ENCODE measurements around the gene CTPS1. TPM values are rescaled to one million over a fixed set of nuclear protein-coding genes. Genes with fewer than 3 reads are reported as not detected.
A peak's percentile ranks its signal among the peaks of the same experiment; 100 is the strongest.

CTPS1 gene
- total and polyA plus RNA-seq, 2 experiments from 2014 or later: 31.8 to 93.9 TPM

- Histone ChIP-seq H3F3A (replicated peaks; ENCODE audit: low read depth) (0 out of 2 replicates have a peak, but pooled peaks cover 3% of the 10 kb centered on the region), H3K4me3 (peak overlapping the region; percentile 86), H3K36me3 (ENCODE audit: insufficient read depth) (peaks cover 24% of the 10 kb centered on the region), H3K27ac (ENCODE audit: low read depth) (no peak overlapping the region), H3K4me1 (ENCODE audit: insufficient read depth) (peaks cover 24% of the 10 kb centered on the region), H2AFZ (no peak overlapping the region), H4K20me1 (replicated peaks; ENCODE audit: insufficient read depth) (peaks cover 33% of the 10 kb centered on the region), H3K9me2 (ENCODE audit: insufficient read depth) (no peaks in the 10 kb centered on the region), H3K27me3 (ENCODE audit: insufficient read depth) (no peaks in the 10 kb centered on the region), H3K79me2 (replicated peaks; ENCODE audit: insufficient read depth) (peaks cover 54% of the 10 kb centered on the region), H3K4me2 (peak overlapping the region; percentile 95)
- Mint-ChIP-seq H3K27me3 (ENCODE audit: insufficient read depth, low read depth, poor library complexity) (peaks cover 8% of the 10 kb centered on the region), H3K4me1 (peaks cover 21% of the 10 kb centered on the region), H3K4me3 (peak overlapping the region; percentile 86), H3K27ac (peak overlapping the region; percentile 87), H3K9me3 (no peaks in the 10 kb centered on the region), H3K36me3 (ENCODE audit: low read depth) (peaks cover 34% of the 10 kb centered on the region)
- ATAC-seq (peak; percentile 3), DNase-seq (ENCODE audit: low spot score) (peak; percentile 39)
- no peak for TF ChIP-seq EZH2 (IDR thresholded peaks at IDR 0.05; ENCODE audit: low read depth, unreplicated experiment)
- TF ChIP-seq NANOG (IDR thresholded peaks at IDR 0.05; ENCODE audit: borderline replicate concordance): no peak
- no peak for TF ChIP-seq CREB1 (CRISPR knock-in tag; IDR thresholded peaks at IDR 0.05; ENCODE audit: low read depth)
- TF ChIP-seq STAT1 (IDR thresholded peaks at IDR 0.05; ENCODE audit: unreplicated experiment): no peak
- TF ChIP-seq, protein P1, sequence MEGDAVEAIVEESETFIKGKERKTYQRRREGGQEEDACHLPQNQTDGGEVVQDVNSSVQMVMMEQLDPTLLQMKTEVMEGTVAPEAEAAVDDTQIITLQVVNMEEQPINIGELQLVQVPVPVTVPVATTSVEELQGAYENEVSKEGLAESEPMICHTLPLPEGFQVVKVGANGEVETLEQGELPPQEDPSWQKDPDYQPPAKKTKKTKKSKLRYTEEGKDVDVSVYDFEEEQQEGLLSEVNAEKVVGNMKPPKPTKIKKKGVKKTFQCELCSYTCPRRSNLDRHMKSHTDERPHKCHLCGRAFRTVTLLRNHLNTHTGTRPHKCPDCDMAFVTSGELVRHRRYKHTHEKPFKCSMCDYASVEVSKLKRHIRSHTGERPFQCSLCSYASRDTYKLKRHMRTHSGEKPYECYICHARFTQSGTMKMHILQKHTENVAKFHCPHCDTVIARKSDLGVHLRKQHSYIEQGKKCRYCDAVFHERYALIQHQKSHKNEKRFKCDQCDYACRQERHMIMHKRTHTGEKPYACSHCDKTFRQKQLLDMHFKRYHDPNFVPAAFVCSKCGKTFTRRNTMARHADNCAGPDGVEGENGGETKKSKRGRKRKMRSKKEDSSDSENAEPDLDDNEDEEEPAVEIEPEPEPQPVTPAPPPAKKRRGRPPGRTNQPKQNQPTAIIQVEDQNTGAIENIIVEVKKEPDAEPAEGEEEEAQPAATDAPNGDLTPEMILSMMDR (conservative IDR thresholded peaks at IDR 0.05; ENCODE audit: low read depth in 2 of 2): no peak
- TF ChIP-seq, protein P2, sequence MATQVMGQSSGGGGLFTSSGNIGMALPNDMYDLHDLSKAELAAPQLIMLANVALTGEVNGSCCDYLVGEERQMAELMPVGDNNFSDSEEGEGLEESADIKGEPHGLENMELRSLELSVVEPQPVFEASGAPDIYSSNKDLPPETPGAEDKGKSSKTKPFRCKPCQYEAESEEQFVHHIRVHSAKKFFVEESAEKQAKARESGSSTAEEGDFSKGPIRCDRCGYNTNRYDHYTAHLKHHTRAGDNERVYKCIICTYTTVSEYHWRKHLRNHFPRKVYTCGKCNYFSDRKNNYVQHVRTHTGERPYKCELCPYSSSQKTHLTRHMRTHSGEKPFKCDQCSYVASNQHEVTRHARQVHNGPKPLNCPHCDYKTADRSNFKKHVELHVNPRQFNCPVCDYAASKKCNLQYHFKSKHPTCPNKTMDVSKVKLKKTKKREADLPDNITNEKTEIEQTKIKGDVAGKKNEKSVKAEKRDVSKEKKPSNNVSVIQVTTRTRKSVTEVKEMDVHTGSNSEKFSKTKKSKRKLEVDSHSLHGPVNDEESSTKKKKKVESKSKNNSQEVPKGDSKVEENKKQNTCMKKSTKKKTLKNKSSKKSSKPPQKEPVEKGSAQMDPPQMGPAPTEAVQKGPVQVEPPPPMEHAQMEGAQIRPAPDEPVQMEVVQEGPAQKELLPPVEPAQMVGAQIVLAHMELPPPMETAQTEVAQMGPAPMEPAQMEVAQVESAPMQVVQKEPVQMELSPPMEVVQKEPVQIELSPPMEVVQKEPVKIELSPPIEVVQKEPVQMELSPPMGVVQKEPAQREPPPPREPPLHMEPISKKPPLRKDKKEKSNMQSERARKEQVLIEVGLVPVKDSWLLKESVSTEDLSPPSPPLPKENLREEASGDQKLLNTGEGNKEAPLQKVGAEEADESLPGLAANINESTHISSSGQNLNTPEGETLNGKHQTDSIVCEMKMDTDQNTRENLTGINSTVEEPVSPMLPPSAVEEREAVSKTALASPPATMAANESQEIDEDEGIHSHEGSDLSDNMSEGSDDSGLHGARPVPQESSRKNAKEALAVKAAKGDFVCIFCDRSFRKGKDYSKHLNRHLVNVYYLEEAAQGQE (IDR thresholded peaks at IDR 0.05; ENCODE audit: unreplicated experiment): no peak
These were observed 1.1 kb downstream of the CTPS1 start for GRCh38 chr1:40980453-40981121.

DNA sequence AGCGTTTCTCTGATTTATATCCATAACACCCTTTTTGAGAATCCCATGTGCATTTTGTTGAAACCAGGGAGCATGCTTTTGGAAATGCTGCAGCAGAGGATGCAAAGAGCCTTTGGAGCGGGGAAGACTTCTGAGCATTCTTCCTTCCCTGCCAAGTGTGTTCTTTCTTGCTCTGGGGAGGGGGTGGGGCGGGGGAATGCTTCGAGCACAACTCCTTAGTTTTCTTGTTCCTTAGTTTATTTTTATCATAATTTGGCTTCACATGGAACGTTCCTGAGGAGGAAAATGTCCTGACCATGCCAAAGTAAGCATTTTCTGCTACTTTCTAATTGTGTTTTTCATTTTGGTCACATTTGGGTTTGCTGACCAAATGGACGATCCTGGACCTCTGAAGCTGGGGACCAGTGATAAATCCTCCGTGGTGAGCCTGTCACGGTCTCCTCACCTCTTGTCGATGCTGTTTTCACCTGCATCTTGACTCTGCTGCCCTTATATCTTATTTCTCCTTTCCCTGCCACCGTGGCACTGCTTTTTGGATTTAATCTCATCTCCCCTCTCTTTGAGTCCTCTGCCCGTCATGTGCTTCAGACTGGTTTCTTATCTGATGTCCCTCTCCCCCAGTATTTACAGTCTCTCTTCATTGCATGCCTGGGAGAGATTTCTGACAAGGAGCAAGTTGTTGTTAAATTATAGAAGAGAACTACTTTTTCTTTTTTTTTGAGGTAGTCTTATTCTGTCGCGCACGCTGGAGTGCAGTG, 2.4 kb downstream of the CTPS1 start:
- H3K4me3 Mint-ChIP-seq: peak overlapping the region; percentile 86
- Histone ChIP-seq H3K9me2 (ENCODE audit: insufficient read depth) (no peaks in the 10 kb centered on the region), H3K27ac (ENCODE audit: low read depth) (peak overlapping the region; percentile 45; the same call in 1 of the 2 replicates), H3K36me3 (ENCODE audit: insufficient read depth) (peaks cover 31% of the 10 kb centered on the region), H3K4me3 (peak overlapping the region; percentile 86), H3K79me2 (replicated peaks; ENCODE audit: insufficient read depth) (peaks cover 60% of the 10 kb centered on the region), H3K27me3 (ENCODE audit: insufficient read depth) (no peaks in the 10 kb centered on the region), H4K20me1 (replicated peaks; ENCODE audit: insufficient read depth) (peaks cover 33% of the 10 kb centered on the region), H3K4me2 (peak overlapping the region; percentile 95), H3K4me1 (ENCODE audit: insufficient read depth) (peaks cover 24% of the 10 kb centered on the region), H3F3A (replicated peaks; ENCODE audit: low read depth) (0 out of 2 replicates have a peak, but pooled peaks cover 3% of the 10 kb centered on the region), H2AFZ (no peak overlapping the region)
- peaks cover 47% of the 10 kb centered on the region for H3K36me3 Mint-ChIP-seq (ENCODE audit: low read depth)
- ATAC-seq (no peak), DNase-seq (ENCODE audit: low spot score) (peak; percentile 30)
- H3K4me1 Mint-ChIP-seq: peaks cover 21% of the 10 kb centered on the region
- no peaks in the 10 kb centered on the region for H3K9me3 Mint-ChIP-seq
- H3K27ac Mint-ChIP-seq: no peak overlapping the region
- H3K27me3 Mint-ChIP-seq (ENCODE audit: insufficient read depth, low read depth, poor library complexity): peaks cover 8% of the 10 kb centered on the region
- TF ChIP-seq, protein P3, sequence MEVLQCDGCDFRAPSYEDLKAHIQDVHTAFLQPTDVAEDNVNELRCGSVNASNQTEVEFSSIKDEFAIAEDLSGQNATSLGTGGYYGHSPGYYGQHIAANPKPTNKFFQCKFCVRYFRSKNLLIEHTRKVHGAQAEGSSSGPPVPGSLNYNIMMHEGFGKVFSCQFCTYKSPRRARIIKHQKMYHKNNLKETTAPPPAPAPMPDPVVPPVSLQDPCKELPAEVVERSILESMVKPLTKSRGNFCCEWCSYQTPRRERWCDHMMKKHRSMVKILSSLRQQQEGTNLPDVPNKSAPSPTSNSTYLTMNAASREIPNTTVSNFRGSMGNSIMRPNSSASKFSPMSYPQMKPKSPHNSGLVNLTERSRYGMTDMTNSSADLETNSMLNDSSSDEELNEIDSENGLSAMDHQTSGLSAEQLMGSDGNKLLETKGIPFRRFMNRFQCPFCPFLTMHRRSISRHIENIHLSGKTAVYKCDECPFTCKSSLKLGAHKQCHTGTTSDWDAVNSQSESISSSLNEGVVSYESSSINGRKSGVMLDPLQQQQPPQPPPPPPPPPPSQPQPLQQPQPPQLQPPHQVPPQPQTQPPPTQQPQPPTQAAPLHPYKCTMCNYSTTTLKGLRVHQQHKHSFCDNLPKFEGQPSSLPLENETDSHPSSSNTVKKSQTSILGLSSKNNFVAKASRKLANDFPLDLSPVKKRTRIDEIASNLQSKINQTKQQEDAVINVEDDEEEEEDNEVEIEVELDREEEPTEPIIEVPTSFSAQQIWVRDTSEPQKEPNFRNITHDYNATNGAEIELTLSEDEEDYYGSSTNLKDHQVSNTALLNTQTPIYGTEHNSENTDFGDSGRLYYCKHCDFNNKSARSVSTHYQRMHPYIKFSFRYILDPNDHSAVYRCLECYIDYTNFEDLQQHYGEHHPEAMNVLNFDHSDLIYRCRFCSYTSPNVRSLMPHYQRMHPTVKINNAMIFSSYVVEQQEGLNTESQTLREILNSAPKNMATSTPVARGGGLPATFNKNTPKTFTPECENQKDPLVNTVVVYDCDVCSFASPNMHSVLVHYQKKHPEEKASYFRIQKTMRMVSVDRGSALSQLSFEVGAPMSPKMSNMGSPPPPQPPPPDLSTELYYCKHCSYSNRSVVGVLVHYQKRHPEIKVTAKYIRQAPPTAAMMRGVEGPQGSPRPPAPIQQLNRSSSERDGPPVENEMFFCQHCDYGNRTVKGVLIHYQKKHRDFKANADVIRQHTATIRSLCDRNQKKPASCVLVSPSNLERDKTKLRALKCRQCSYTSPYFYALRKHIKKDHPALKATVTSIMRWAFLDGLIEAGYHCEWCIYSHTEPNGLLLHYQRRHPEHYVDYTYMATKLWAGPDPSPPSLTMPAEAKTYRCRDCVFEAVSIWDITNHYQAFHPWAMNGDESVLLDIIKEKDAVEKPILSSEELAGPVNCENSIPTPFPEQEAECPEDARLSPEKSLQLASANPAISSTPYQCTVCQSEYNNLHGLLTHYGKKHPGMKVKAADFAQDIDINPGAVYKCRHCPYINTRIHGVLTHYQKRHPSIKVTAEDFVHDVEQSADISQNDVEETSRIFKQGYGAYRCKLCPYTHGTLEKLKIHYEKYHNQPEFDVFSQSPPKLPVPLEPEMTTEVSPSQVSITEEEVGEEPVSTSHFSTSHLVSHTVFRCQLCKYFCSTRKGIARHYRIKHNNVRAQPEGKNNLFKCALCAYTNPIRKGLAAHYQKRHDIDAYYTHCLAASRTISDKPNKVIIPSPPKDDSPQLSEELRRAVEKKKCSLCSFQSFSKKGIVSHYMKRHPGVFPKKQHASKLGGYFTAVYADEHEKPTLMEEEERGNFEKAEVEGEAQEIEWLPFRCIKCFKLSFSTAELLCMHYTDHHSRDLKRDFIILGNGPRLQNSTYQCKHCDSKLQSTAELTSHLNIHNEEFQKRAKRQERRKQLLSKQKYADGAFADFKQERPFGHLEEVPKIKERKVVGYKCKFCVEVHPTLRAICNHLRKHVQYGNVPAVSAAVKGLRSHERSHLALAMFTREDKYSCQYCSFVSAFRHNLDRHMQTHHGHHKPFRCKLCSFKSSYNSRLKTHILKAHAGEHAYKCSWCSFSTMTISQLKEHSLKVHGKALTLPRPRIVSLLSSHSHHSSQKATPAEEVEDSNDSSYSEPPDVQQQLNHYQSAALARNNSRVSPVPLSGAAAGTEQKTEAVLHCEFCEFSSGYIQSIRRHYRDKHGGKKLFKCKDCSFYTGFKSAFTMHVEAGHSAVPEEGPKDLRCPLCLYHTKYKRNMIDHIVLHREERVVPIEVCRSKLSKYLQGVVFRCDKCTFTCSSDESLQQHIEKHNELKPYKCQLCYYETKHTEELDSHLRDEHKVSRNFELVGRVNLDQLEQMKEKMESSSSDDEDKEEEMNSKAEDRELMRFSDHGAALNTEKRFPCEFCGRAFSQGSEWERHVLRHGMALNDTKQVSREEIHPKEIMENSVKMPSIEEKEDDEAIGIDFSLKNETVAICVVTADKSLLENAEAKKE (CRISPR knock-in tag; IDR thresholded peaks at IDR 0.05): no peak
